Transverse colon (tissue), 4 donors: ENCODE results near the gene TAT.

Source experiments
- EP300 ChIP-seq: sonication (generic); formaldehyde crosslinking; IDR thresholded peaks from one replicate; pipeline ENCODE4 v1.6.1; 2017; ENCODE audit warnings: antibody characterized with exemption, low read depth
- POLR2A ChIP-seq: fragments of 450-650 bp; IDR thresholded peaks from one replicate; pipeline ENCODE4 v1.6.1; 2016; ENCODE audit warnings: antibody characterized with exemption, mild to moderate bottlenecking, moderate library complexity
- POLR2AphosphoS5 ChIP-seq, 3 donors: sonication (generic); formaldehyde crosslinking; IDR thresholded peaks; one replicate each; pipeline ENCODE4 v1.6.1; 2016; ENCODE audit warnings: antibody characterized with exemption in 3 of 3
- TF ChIP-seq, protein P1 (sequence below), 5 experiments: fragments of 200-600 bp in 3 of 5; fragments of 450-650 bp in 2 of 5; sonication (generic) in 3 of 5; IDR thresholded peaks; 1 replicate in 2 of 5; 2 replicates in 3 of 5; pipeline ENCODE4 v1.5.1; 2016 to 2017; ENCODE audit warnings: antibody characterized with exemption in 5 of 5, inconsistent platforms in 3 of 5, mild to moderate bottlenecking in 2 of 5, moderate library complexity in 1 of 5

DNA sequence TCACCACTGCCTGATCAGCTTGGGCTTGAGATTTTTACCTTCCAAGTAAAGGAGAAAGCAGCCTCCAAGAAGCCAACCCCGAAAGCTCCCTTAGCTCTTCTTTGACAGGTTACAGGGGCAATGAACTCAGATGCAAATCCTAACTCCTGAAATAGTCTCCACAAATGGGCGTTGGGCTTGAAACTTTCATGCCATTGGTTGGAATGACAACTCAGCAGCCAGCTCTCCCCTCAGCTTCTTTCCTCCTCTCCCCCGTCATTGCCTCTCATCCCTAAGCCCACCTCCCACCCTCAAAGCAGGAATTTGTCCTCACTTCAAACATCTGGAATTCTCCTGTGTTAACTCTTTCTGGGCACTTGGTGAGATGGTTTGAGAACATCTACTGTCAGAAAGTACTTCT is at the start of gene TAT:
- TF ChIP-seq, protein P1, sequence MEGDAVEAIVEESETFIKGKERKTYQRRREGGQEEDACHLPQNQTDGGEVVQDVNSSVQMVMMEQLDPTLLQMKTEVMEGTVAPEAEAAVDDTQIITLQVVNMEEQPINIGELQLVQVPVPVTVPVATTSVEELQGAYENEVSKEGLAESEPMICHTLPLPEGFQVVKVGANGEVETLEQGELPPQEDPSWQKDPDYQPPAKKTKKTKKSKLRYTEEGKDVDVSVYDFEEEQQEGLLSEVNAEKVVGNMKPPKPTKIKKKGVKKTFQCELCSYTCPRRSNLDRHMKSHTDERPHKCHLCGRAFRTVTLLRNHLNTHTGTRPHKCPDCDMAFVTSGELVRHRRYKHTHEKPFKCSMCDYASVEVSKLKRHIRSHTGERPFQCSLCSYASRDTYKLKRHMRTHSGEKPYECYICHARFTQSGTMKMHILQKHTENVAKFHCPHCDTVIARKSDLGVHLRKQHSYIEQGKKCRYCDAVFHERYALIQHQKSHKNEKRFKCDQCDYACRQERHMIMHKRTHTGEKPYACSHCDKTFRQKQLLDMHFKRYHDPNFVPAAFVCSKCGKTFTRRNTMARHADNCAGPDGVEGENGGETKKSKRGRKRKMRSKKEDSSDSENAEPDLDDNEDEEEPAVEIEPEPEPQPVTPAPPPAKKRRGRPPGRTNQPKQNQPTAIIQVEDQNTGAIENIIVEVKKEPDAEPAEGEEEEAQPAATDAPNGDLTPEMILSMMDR (IDR thresholded peaks at IDR 0.05): no peak
- no peak for TF ChIP-seq POLR2A
- TF ChIP-seq EP300: no peak
- no peak for TF ChIP-seq POLR2AphosphoS5 (IDR thresholded peaks at IDR 0.05)
